GM23338 (cell line): Measurements from ENCODE around the gene KARS1. TPM values are rescaled to one million over a fixed set of nuclear protein-coding genes. Genes with fewer than 3 reads are reported as not detected.

Source experiments
- ATAC-seq: fragments of 200-7000 bp; cut with Tn5 transposase; 3 replicates; pipeline ENCODE4 v1.9.1; 2020
- DNase-seq: peaks from one replicate; pipeline ENCODE4 v3.0.0-alpha.2; 2015; ENCODE audit warnings: low spot score
- H2AFZ ChIP-seq: fragments of 200-600 bp; sonication (generic); 2 replicates; pipeline ENCODE4 v1.8.0; 2016; ENCODE audit warnings: antibody characterized with exemption, mild to moderate bottlenecking, moderate library complexity
- H3F3A ChIP-seq: fragments of 200-600 bp; sonication (generic); replicated peaks from 2 replicates; pipeline ENCODE4 v1.8.0; 2017; ENCODE audit warnings: antibody characterized with exemption, mixed run types, low read depth
- H3K27ac ChIP-seq: fragments of 200-600 bp; sonication (generic); 2 replicates; pipeline ENCODE4 v1.6.1; 2016; ENCODE audit warnings: low read depth
- H3K27me3 ChIP-seq: fragments of 200-600 bp; sonication (generic); 2 replicates; pipeline ENCODE4 v1.8.0; 2016; ENCODE audit warnings: mild to moderate bottlenecking, mixed run types, moderate library complexity; ENCODE audit not compliant: insufficient read depth
- H3K36me3 ChIP-seq: fragments of 200-600 bp; sonication (generic); 2 replicates; pipeline ENCODE4 v1.8.0; 2016; ENCODE audit warnings: mild to moderate bottlenecking; ENCODE audit not compliant: insufficient read depth
- H3K4me1 ChIP-seq: fragments of 200-600 bp; sonication (generic); 2 replicates; pipeline ENCODE4 v1.8.0; 2016; ENCODE audit warnings: mild to moderate bottlenecking, moderate library complexity; ENCODE audit not compliant: insufficient read depth
- H3K4me2 ChIP-seq: fragments of 200-600 bp; sonication (generic); 2 replicates; pipeline ENCODE4 v1.7.1; 2017; ENCODE audit warnings: mixed run types
- H3K4me3 ChIP-seq: fragments of 200-600 bp; sonication (generic); 2 replicates; pipeline ENCODE4 v1.6.1; 2016; ENCODE audit warnings: mixed run types
- H3K79me2 ChIP-seq: fragments of 200-600 bp; sonication (generic); replicated peaks from 2 replicates; pipeline ENCODE4 v1.8.0; 2017; ENCODE audit warnings: mild to moderate bottlenecking; ENCODE audit not compliant: insufficient read depth
- H3K9me2 ChIP-seq: fragments of 200-600 bp; sonication (generic); 2 replicates; pipeline ENCODE4 v1.8.0; 2017; ENCODE audit not compliant: insufficient read depth
- H4K20me1 ChIP-seq: fragments of 200-600 bp; sonication (generic); replicated peaks from 2 replicates; pipeline ENCODE4 v1.8.0; 2017; ENCODE audit warnings: mild to moderate bottlenecking; ENCODE audit not compliant: insufficient read depth
- H3K27ac Mint-ChIP-seq: 2 replicates; pipeline ENCODE4 v1.8.0; 2020; ENCODE audit warnings: inconsistent platforms, mild to moderate bottlenecking, moderate library complexity, mixed read lengths
- H3K27me3 Mint-ChIP-seq: 3 replicates; pipeline ENCODE4 v1.8.0; 2022; ENCODE audit warnings: low read depth, mild to moderate bottlenecking, moderate library complexity, mixed read lengths, inconsistent platforms; ENCODE audit not compliant: insufficient read depth, poor library complexity
- H3K36me3 Mint-ChIP-seq: 3 replicates; pipeline ENCODE4 v1.8.0; 2021; ENCODE audit warnings: low read depth, mild to moderate bottlenecking, inconsistent platforms, moderate library complexity, mixed read lengths
- H3K4me1 Mint-ChIP-seq: 3 replicates; pipeline ENCODE4 v1.8.0; 2020; ENCODE audit warnings: mild to moderate bottlenecking, inconsistent platforms, mixed read lengths
- H3K4me3 Mint-ChIP-seq: 3 replicates; pipeline ENCODE4 v1.8.0; 2021; ENCODE audit warnings: moderate library complexity, mild to moderate bottlenecking, inconsistent platforms, mixed read lengths
- H3K9me3 Mint-ChIP-seq: 3 replicates; pipeline ENCODE4 v1.8.0; 2020; ENCODE audit warnings: moderate library complexity, mild to moderate bottlenecking, inconsistent platforms, mixed read lengths
- CTCF ChIP-seq, 2 experiments: fragments of 200-600 bp in 1 of 2; sonication (generic) in 1 of 2; conservative IDR thresholded peaks; 2 replicates each; pipeline versions ENCODE4 v1.5.1 to v1.6.1; 2016 to 2017; ENCODE audit warnings: antibody characterized with exemption in 2 of 2, low read depth in 2 of 2, mild to moderate bottlenecking in 2 of 2, moderate library complexity in 1 of 2
- JUNB ChIP-seq: IDR thresholded peaks from one replicate; pipeline ENCODE4 v1.6.1; 2016; ENCODE audit warnings: antibody characterized with exemption; ENCODE audit not compliant: unreplicated experiment
- ZNF331 ChIP-seq: fragments of 250-450 bp; sonication (Bioruptor Pico); IDR thresholded peaks from 2 replicates; pipeline ENCODE4 v1.5.0; 2020; ENCODE audit warnings: low read depth, mild to moderate bottlenecking, moderate library complexity
- ZNF462 ChIP-seq: fragments of 250-450 bp; sonication (Bioruptor Pico); IDR thresholded peaks from 2 replicates; pipeline ENCODE4 v1.5.0; 2020; ENCODE audit warnings: mild to moderate bottlenecking, moderate library complexity
- polyA plus RNA-seq: library from polyadenylated mRNA; unstranded; fragments of >200 nt; fragmentation: Nextera tagmentation; extraction: Ambion mirVana; gene quantifications from 2 replicates; pipeline ENCODE4 v1.2.1, GENCODE V29; 2016
- total RNA-seq: library from RNA; depleted of rRNA; stranded (reverse); fragments of >200 nt; shearing (Covaris generic); gene quantifications from 2 replicates; pipeline ENCODE4 v1.2.3, GENCODE V29; 2014

KARS1 gene
- total and polyA plus RNA-seq, 2 experiments from 2014 or later = 220 to 229 TPM

- H3K27me3 ChIP-seq = no peaks in the 10 kb centered on the region
- TF ChIP-seq ZNF331 (CRISPR knock-in tag) (no peak), JUNB (no peak), ZNF462 (CRISPR knock-in tag) (no peak), CTCF (conservative IDR thresholded peaks at IDR 0.05; ENCODE audit: low read depth in 2 of 2) (no peak)
- H3K4me2 ChIP-seq = no peak overlapping the region
- Mint-ChIP-seq H3K4me1 (no peaks in the 10 kb centered on the region), H3K9me3 (peaks cover 6% of the 10 kb centered on the region; the same call in 2 of the 3 replicates), H3K4me3 (no peak overlapping the region), H3K27me3 (no peaks in the 10 kb centered on the region), H3K27ac (no peak overlapping the region), H3K36me3 (peaks cover 20% of the 10 kb centered on the region; the same call in 2 of the 3 replicates)
- ATAC-seq = no peak
- no peaks in the 10 kb centered on the region for H3K4me1 ChIP-seq
- no peak overlapping the region for H3K4me3 ChIP-seq
- no peak overlapping the region for H2AFZ ChIP-seq
- no peak for DNase-seq
- no peak overlapping the region for H3K27ac ChIP-seq
- H3K79me2 ChIP-seq = no peaks in the 10 kb centered on the region
- H3F3A ChIP-seq = 0 out of 2 replicates have a peak, but pooled peaks cover 4% of the 10 kb centered on the region
- H3K9me2 ChIP-seq = no peaks in the 10 kb centered on the region
- H4K20me1 ChIP-seq = 0 out of 2 replicates have a peak, but pooled peaks cover 7% of the 10 kb centered on the region
- peaks cover 14% of the 10 kb centered on the region for H3K36me3 ChIP-seq
These were observed 13.3 kb upstream of the KARS1 start for GRCh38 chr16:75660726-75661302.
